Measurements from ENCODE around the gene MYLIP.

DNA sequence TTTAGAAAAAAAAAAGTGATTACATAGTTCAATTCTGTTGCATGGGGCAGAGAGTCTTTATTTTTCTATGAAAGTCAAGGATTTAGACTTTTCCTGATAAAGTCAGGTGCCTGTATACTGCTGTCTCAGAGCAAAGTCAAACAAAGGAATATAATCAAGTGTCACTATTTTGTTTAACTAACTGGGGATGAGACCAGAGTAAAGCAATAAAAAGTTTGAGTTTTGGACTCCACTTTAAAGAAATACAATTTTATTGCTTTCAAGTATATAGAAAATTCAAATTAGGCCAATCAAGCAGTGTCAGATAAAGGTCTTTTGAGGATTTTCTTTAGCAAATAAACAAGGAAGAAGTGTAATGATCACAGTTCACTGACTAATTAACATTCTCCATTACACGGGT, 48.7 kb upstream of the MYLIP start:
- TF ChIP-seq, protein P1, sequence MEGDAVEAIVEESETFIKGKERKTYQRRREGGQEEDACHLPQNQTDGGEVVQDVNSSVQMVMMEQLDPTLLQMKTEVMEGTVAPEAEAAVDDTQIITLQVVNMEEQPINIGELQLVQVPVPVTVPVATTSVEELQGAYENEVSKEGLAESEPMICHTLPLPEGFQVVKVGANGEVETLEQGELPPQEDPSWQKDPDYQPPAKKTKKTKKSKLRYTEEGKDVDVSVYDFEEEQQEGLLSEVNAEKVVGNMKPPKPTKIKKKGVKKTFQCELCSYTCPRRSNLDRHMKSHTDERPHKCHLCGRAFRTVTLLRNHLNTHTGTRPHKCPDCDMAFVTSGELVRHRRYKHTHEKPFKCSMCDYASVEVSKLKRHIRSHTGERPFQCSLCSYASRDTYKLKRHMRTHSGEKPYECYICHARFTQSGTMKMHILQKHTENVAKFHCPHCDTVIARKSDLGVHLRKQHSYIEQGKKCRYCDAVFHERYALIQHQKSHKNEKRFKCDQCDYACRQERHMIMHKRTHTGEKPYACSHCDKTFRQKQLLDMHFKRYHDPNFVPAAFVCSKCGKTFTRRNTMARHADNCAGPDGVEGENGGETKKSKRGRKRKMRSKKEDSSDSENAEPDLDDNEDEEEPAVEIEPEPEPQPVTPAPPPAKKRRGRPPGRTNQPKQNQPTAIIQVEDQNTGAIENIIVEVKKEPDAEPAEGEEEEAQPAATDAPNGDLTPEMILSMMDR (IDR thresholded peaks at IDR 0.05) = no peak
- TF ChIP-seq POLR2AphosphoS5 (IDR thresholded peaks at IDR 0.05) = no peak
- no peak for TF ChIP-seq POLR2A (IDR thresholded peaks at IDR 0.05; ENCODE audit: low read depth)
